Measurements from ENCODE around the gene TSPAN13.

- TF ChIP-seq CTCF (IDR thresholded peaks at IDR 0.05) (no peak), POLR2AphosphoS5 (IDR thresholded peaks at IDR 0.05) (no peak), EP300 (IDR thresholded peaks at IDR 0.05) (no peak), POLR2A (IDR thresholded peaks at IDR 0.05) (no peak)
These were observed 33.6 kb downstream of the TSPAN13 start for GRCh38 chr7:16787127-16787526.
